Measurements from ENCODE around the gene NEO1. TPM values are rescaled to one million over a fixed set of nuclear protein-coding genes. Genes with fewer than 3 reads are reported as not detected.
"Not testable (repeated sequence)": the region's sequence is repeated elsewhere in the genome, so short reads cannot be mapped to it uniquely, and the experiment has no call there.

Gene NEO1
- total RNA-seq, 2 experiments from 2014 or later, result 3.4 to 6.3 TPM

DNA sequence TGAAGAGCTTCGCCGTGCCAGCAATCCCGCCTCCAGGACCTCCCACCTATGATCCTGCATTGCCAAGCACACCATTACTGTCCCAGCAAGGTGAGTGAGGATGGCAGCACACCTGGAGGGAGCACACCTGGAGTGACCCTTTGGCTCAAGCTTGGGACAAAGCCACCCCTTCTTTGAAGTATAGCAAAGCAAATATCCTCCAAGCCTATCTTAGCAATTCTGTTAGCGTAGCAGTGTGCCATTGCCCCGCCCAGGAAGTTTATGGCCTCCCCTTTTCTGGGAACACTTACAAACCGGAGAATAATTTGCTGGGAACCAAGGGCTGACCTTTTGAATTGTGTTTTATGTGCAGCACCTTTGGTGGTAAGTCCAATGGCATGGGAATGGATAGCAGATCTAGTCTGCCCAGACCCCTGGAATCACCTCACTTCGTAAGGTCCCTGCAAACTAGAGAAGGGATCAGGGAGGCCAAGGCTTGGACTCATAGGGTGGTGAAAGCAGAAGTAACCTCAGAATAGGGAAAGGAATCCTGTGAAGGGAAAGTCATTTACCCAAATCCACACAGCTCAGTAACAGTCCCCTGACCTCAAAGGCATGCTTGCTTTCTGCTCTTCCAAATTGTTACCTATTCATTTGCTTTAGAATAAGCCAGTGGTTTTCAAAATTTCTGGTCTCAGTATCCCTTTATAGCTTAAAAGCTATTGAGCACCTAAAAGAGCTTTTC lies 246.4 kb downstream of the NEO1 start:
- POLR2A ChIA-PET, result interaction anchor here (0.7 kb wide), 1 partner anchor 934 kb away, joined by 3 read pairs; no protein-coding TSS in a partner anchor
- no peak overlapping the region for H3K27ac Mint-ChIP-seq
- H3K4me3 Mint-ChIP-seq, result no peak overlapping the region
- DNase-seq, result no peak
- peaks cover 3% of the 10 kb centered on the region for H3K4me1 Mint-ChIP-seq
- peaks cover 2% of the 10 kb centered on the region for H3K27me3 Mint-ChIP-seq
- H3K36me3 Mint-ChIP-seq, result no peaks in the 10 kb centered on the region
- ATAC-seq (ENCODE audit: low read depth), result no peak
- H3K9me3 Mint-ChIP-seq, result no peaks in the 10 kb centered on the region

DNA sequence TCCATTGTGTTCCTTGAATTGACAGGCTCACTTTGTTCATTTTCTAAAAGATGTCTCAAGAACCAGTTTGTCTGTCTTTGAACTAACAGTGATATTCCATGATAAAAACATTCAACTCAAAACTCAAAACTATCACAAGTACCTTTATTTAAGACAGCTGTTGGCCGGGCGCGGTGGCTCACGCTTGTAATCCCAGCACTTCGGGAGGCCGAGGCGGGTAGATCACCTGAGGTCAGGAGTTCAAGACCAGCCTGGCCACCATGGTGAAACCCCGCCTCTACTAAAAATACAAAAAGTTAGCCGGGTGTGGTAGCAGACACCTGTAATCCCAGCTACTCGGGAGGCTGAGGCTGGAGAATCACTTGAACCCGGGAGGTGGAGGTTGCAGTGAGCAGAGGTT lies 248.0 kb downstream of the NEO1 start:
- POLR2A ChIA-PET; H3K4me1 Mint-ChIP-seq; H3K36me3 Mint-ChIP-seq; DNase-seq; ATAC-seq (ENCODE audit: low read depth); H3K4me3 Mint-ChIP-seq; H3K27ac Mint-ChIP-seq; H3K27me3 Mint-ChIP-seq; H3K9me3 Mint-ChIP-seq: not testable (repeated sequence)

DNA sequence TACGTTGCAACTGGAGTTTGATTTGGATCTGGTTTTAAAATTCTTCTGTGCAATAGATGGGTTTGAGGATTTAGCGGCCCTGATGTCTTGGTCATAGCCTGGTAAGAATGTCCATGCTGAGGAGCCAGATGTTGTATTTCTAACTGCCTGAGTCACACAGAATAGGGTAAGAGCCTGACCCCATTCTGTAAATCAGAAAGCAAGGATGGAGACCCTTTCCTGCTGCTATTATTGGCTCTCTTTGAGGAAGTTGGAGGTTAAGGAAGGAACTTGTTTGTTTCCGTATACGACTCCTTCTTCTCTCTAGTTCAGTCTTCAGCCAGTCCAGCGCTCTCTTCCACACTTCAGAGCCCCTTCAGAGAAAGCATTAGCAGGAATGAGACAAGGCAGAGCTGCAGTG lies 251.4 kb downstream of the NEO1 start:
- Mint-ChIP-seq H3K27me3 (no peaks in the 10 kb centered on the region), H3K4me3 (no peak overlapping the region), H3K9me3 (no peaks in the 10 kb centered on the region), H3K36me3 (no peaks in the 10 kb centered on the region), H3K4me1 (peaks cover 5% of the 10 kb centered on the region), H3K27ac (no peak overlapping the region)
- POLR2A ChIA-PET, result no interaction called here
- no peak for DNase-seq
- ATAC-seq (ENCODE audit: low read depth), result no peak

DNA sequence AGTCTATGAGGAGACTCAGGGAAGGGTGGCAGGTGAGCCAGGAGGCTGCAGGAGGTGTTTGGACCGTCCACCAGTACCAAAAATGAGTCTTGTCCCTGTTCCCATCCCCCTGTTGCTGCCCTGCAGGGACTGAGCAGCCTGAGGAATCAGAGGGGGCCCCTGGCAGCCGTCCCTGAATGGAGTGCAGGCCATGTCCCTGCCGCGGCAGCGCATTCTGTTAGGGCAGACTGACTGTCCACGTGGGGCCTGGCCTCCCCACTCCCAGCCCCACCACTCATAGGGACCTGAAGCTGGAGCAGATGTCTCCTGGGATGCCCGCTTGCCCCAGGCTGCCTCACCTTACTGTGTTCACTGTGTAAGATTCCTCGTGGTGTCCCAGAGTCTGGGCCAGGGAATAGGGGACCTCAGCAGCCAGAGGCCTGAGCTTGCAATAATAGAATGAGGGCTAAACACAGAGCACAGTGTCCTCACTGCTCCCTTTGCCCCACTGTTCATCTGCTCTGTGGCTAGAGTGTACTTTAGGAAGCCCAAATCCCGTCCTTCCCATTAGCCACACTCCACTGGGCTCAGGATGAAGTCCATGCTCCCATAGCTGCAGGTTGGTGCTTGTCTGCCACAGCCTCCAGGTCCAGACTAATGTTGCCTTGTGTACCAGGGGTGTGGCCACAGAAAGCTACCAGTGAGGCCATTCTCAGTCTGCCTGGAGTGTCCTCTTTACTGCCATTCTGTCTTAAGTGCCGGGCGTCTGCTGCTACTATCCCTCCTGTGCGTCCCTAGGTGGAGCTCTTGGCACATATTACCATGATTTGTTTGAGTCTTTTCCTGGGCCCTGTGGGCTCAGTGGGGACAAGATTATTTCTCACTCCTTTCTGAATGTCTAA lies 253.3 kb downstream of the NEO1 start:
- Mint-ChIP-seq H3K4me3 (no peak overlapping the region), H3K4me1 (peaks cover 5% of the 10 kb centered on the region), H3K36me3 (no peaks in the 10 kb centered on the region), H3K27ac (no peak overlapping the region), H3K9me3 (no peaks in the 10 kb centered on the region), H3K27me3 (no peaks in the 10 kb centered on the region)
- DNase-seq (no peak), ATAC-seq (ENCODE audit: low read depth) (no peak)
- POLR2A ChIA-PET, result no interaction called here

DNA sequence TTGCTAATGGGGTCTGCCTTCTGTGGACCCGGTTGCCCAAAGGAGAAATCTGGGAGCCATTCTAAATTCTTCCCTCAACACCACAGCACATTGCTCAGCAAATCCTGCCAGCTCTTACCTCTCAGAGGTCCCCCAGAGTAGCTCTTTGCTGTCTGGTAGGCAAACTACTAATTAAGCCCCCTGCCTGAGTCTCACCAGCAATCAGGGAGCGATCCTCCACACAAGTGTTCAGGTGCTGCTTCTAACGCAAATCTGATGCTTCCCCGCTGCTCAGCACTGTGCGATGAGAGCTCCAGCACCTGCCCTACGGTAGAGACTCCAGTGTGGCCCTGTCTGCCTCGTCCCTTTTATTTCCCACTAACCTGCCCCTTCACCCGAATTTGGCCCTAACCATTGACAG lies 256.0 kb downstream of the NEO1 start:
- peaks cover 5% of the 10 kb centered on the region for H3K4me1 Mint-ChIP-seq
- H3K9me3 Mint-ChIP-seq, result no peaks in the 10 kb centered on the region
- no peak overlapping the region for H3K27ac Mint-ChIP-seq
- no peaks in the 10 kb centered on the region for H3K36me3 Mint-ChIP-seq
- no peaks in the 10 kb centered on the region for H3K27me3 Mint-ChIP-seq
- DNase-seq (no peak), ATAC-seq (ENCODE audit: low read depth) (no peak)
- no peak overlapping the region for H3K4me3 Mint-ChIP-seq
- POLR2A ChIA-PET, result no interaction called here

DNA sequence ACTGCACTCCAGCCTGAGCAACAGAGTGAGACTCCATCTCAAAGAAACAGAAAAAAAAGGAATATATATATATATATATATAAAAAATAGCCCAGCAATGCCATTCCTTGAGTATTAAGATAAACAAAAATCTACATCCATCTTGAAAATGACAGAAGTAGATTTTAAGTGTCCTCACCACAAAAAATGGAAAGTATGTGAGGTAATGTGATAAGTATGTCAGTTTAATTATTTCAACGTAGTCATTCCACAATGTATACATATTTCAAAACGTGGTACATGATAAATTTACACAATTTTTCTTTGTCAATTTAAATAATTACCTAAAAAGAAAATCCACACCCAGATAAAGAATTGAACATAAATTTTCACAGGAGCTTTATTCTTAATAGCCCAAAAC lies 261.6 kb downstream of the NEO1 start:
- ATAC-seq (ENCODE audit: low read depth), result no peak
- Mint-ChIP-seq H3K27me3 (peaks cover 13% of the 10 kb centered on the region), H3K36me3 (no peaks in the 10 kb centered on the region), H3K27ac (no peak overlapping the region), H3K4me3 (no peak overlapping the region), H3K9me3 (no peaks in the 10 kb centered on the region), H3K4me1 (no peaks in the 10 kb centered on the region)
- POLR2A ChIA-PET, result no interaction called here
- DNase-seq, result no peak

DNA sequence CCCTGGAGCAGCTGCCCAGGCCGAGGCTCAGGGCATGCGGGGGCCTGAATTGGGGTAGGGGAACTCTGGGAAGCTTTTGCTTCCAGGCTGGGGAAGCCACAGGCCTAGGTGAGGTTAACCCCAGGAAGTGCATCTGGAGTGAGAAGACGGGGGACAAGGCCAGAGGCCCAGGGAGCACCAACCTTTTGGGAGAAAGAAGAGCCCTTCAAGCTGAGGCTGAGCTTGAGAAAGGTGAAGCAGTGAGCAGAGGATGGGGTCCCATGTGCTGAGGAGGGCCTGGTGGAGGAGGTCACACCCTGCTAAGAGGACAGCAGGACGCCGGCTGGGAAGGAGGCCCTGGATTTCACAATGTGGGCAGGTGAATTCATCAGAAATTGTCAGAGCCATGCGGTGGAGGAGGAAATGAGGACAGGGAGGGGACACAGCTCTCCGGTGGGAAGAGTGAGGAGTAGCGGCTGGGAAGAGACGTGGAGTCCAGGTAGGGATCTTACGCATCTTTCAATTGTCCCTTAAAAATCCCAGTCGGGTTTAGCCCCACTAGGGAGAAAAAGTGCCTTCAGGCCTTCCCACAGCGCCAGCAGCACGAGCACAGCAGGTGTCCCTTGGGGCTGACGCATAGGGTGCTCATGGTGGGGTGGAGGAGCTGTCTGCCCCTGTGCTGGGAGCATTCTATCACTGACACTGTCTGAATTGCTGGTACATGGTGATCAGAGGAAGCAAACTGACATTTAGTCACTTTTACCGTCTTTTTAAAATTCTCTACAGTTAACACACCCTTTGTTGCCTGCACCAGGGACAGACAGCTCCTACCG lies 265.6 kb downstream of the NEO1 start:
- ATAC-seq (ENCODE audit: low read depth), result no peak
- no peaks in the 10 kb centered on the region for H3K9me3 Mint-ChIP-seq
- DNase-seq, result no peak
- no peak overlapping the region for H3K27ac Mint-ChIP-seq
- H3K36me3 Mint-ChIP-seq, result no peaks in the 10 kb centered on the region
- POLR2A ChIA-PET, result no interaction called here
- H3K4me1 Mint-ChIP-seq, result peaks cover 3% of the 10 kb centered on the region
- peaks cover 24% of the 10 kb centered on the region for H3K27me3 Mint-ChIP-seq
- no peak overlapping the region for H3K4me3 Mint-ChIP-seq

DNA sequence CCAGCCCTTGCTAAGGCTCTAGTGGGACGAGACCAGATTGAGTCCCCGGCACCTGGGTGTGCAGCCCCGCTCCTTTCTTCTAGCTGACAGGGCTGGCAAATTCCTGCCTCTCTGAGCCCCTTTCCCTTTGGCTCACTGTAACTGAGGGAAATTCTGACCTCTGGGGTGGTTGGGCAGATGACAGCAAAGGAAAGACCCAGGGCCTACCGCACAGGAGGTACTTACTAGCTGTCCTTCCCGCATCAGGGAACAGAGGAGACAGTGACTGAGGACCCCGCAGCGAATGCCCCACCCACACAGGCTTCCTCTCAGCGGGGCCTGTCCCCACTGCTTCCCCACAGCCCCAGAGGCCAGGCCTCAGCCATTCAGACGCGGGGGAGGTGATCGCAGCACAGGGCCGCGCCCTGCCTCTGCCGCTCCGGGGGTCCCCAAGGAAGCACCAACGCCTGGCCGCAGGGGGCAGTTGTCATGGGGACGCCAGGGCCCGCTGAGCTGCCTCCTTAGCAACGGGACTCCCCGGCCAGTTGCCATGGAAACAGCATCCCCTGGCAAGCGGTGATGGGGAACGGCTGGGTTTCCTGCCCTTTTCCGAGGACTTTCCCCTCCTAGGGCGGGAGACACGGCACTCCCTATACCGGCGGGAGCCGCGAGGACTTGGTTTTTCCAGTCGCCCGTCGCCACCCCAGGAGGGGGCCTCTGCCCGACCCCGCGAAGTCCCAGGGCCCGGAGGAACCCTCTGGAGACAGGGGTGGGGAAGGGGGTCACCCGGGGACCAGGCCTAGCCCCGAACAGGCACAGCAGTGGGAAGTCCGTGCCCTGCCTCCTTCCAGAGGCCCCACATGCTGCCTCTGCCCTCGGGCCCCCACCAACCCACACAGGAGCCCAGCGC lies 266.4 kb downstream of the NEO1 start:
- ATAC-seq (ENCODE audit: low read depth), result no peak
- Mint-ChIP-seq H3K4me3 (no peak overlapping the region), H3K4me1 (peaks cover 3% of the 10 kb centered on the region), H3K27me3 (peaks cover 24% of the 10 kb centered on the region), H3K36me3 (no peaks in the 10 kb centered on the region), H3K27ac (no peak overlapping the region), H3K9me3 (no peaks in the 10 kb centered on the region)
- no peak for DNase-seq
- POLR2A ChIA-PET, result no interaction called here

DNA sequence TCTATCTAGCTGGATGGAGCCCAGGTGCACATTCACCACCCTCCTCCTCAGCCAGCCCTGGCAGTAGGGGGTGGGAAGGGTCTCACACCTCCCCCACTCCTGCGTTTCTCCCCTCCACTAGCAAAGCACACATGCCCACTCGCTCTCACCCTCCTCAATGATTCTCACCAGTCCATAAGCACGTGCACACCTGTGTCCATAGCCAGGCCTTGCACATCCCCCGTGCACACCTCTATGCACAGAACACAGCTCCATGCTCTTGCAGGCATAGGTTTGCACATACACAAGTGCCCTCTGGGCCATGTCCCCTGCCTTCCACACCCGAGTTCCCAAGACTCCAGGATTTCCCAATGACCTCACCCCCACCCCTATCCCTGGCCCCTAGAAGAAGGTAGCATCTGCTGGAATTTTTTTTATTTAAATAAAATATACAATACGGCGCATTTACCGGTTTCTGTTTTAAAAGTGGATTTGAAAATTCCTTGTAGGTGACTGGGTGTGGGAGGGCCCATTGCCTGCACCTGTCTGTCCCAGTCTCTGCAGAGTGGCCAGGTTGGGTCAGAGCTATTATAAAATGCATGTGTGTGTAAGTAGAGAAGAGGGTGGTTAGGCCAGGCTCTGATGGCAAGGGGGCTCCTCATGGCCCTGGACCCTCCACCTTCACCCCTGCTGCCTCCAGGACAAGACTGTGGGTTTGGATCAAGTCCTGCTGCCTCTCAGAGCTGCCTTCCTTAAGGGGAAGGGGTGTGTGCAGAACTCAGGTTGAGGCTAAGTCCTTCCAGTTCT lies 267.4 kb downstream of the NEO1 start:
- H3K4me3 Mint-ChIP-seq, result no peak overlapping the region
- H3K4me1 Mint-ChIP-seq, result peaks cover 3% of the 10 kb centered on the region

DNA sequence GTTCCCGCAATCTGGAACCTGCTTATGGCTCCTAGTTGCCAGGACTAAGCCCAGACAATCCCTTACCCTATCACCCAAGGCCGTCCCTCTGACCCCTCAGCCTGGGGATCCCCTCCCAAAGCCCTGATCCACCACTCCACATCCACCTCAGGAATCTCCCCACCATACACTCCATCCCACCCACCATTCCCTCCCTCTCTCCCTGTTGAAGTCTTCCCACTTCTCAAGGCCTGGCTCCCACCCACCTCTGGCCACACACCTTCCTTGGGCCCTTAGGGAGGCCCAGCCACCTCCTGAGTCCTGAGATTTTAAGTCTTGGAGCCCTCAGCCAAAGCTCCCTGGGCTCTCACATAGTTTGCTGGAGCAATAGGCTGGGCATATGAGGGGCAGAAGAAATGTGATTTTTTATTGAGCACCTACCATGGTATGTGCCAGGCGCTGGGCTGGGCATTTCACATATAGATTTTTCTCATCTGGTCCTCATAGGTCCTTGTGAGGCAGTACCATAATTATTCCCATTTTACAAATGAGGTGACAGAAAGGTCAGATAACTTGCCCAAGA lies 268.4 kb downstream of the NEO1 start:
- Mint-ChIP-seq H3K27me3 (peaks cover 17% of the 10 kb centered on the region), H3K9me3 (no peaks in the 10 kb centered on the region), H3K36me3 (no peaks in the 10 kb centered on the region), H3K27ac (no peak overlapping the region), H3K4me3 (no peak overlapping the region), H3K4me1 (peaks cover 4% of the 10 kb centered on the region)
- no peak for ATAC-seq (ENCODE audit: low read depth)
- DNase-seq, result no peak
- POLR2A ChIA-PET, result no interaction called here

More for the DNA sequence above, 267.4 kb downstream of the NEO1 start:
- no peak for ATAC-seq (ENCODE audit: low read depth)
- POLR2A ChIA-PET, result no interaction called here
- DNase-seq, result no peak
- no peaks in the 10 kb centered on the region for H3K36me3 Mint-ChIP-seq
- H3K9me3 Mint-ChIP-seq, result no peaks in the 10 kb centered on the region
- H3K27ac Mint-ChIP-seq, result no peak overlapping the region
- H3K27me3 Mint-ChIP-seq, result peaks cover 21% of the 10 kb centered on the region

DNA sequence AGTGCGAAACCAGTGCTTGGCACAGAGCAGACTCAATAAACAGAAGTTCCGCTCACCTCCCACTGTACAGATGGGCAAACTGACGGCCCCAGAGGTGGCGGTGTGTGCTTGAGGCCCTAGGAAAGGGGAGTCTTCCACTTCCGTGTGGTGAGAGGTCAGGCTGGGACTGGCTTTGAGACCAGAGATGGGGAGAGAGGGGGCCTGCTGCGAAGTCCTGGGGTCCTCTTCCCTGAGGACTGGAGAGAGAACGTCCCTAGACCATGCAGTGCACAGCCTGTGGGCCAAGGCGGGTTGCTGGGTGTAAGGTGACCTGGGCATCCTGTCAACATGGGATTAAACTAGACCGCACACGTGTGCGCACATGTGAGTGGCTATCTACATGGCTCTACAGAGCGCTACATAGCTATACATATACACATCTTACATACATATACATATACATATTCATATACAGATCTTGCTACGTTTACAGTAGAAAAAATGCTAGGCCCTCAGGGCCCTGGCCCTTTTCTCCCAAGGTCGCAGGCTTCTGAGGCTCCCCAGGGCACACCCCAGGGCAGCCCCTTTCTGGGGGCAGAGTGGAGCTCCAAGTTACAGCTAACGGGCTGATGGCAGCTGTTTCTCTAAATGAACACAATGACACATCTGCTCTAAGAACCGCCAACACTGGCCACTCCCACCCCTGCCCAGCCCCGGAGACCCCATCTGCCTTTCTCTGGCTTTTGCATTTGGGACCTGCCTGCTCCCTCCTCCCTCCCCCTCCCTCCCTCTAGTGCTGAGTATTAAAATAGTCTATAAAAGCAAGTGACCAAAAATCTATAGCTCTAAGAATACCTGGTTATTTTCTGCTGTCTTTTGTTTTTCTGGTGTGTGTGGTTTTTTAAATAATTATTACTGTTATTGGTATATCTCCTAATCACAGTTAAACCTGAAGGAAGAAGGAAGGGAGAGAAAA lies 269.5 kb downstream of the NEO1 start:
- no peak for ATAC-seq (ENCODE audit: low read depth)
- Mint-ChIP-seq H3K36me3 (no peaks in the 10 kb centered on the region), H3K9me3 (no peaks in the 10 kb centered on the region), H3K4me3 (no peak overlapping the region), H3K4me1 (peaks cover 5% of the 10 kb centered on the region), H3K27ac (no peak overlapping the region), H3K27me3 (peaks cover 17% of the 10 kb centered on the region)
- POLR2A ChIA-PET, result no interaction called here
- DNase-seq, result no peak

All from activated naive CD8-positive, alpha-beta T cell treated with anti-CD3 and anti-CD28 coated beads, Interleukin-2, amount 10 ng/mL, durations not matched to agents 7 days and 5 days (primary cell).